Endothelial cell of umbilical vein (primary cell): ENCODE measurements around the gene MCTP2. TPM values are rescaled to one million over a fixed set of nuclear protein-coding genes. Genes with fewer than 3 reads are reported as not detected.

Source experiments
- BruUV-seq: library from RNA; stranded (reverse); fragments of 400-500 nt; replicated peaks from 2 replicates; lab custom pipeline; 2021; lab: Mats Ljungman, UMichigan
- CTCF ChIA-PET: fragments of 300-600, 350-600 bp; sonication (Branson Sonifier 250); formaldehyde crosslinking; loops from one replicate; lab custom pipeline; 2021; ENCODE audit warnings: antibody characterized with exemption, inconsistent platforms; lab: Charles Lee
- POLR2A ChIA-PET: fragments of 300-600, 350-600 bp; sonication (Branson Sonifier 250); formaldehyde crosslinking; loops from one replicate; lab custom pipeline; 2021; ENCODE audit warnings: antibody characterized with exemption, inconsistent platforms; lab: Charles Lee
- DNase-seq: peaks from one replicate; pipeline ENCODE4 v3.0.0-alpha.2; 2011; ENCODE audit warnings: low read depth, low spot score
- FAIRE-seq: peaks from 2 replicates; lab custom pipeline; 2011; peaks lifted over from hg19 to GRCh38; lab: Jason Lieb, UNC
- H2AFZ ChIP-seq: 2 replicates; pipeline ENCODE4 v1.6.0; 2012; ENCODE audit warnings: low read depth, low read length, control low read depth, inconsistent platforms
- H3K27ac ChIP-seq: 2 replicates; pipeline ENCODE4 v1.5.1; 2011; ENCODE audit warnings: low read depth, mild to moderate bottlenecking, control low read depth, low read length, moderate library complexity; ENCODE audit not compliant: insufficient read depth
- H3K27me3 ChIP-seq, 2 experiments: 2 replicates each; pipeline versions ENCODE4 v1.6.0 to v1.6.1; 2011; ENCODE audit warnings: low read length in 2 of 2, mixed read lengths in 1 of 2; ENCODE audit not compliant: control insufficient read depth in 2 of 2, insufficient read depth in 2 of 2
- H3K36me3 ChIP-seq, 2 experiments: 2 replicates in 1 of 2; 3 replicates in 1 of 2; pipeline ENCODE4 v1.5.1; 2011; ENCODE audit warnings: low read length in 2 of 2, mild to moderate bottlenecking in 1 of 2, moderate library complexity in 1 of 2; ENCODE audit not compliant: control insufficient read depth in 2 of 2, insufficient read depth in 2 of 2; ENCODE audit errors: extremely low read depth in 1 of 2
- H3K4me1 ChIP-seq: 3 replicates; pipeline ENCODE4 v1.5.1; 2011; ENCODE audit warnings: mild to moderate bottlenecking, low read length; ENCODE audit not compliant: control insufficient read depth, insufficient read depth; ENCODE audit errors: extremely low read depth
- H3K4me2 ChIP-seq: 2 replicates; pipeline ENCODE4 v1.6.1; 2011; ENCODE audit warnings: low read length, control low read depth, mixed read lengths; ENCODE audit not compliant: insufficient read depth
- H3K4me3 ChIP-seq, 3 experiments: fragments of 200-600 bp in 1 of 3; sonication (generic), shearing (Covaris generic) in 1 of 3; replicated peaks in 1 of 3; 2 replicates each; pipeline ENCODE4 v1.5.1; 2011 to 2016; ENCODE audit warnings: control low read depth in 3 of 3, low read length in 3 of 3, mild to moderate bottlenecking in 2 of 3, inconsistent platforms in 1 of 3, low read depth in 1 of 3, moderate library complexity in 1 of 3; ENCODE audit not compliant: insufficient read depth in 1 of 3
- H3K79me2 ChIP-seq: 2 replicates; pipeline ENCODE4 v1.6.0; 2012; ENCODE audit warnings: low read length, inconsistent platforms; ENCODE audit not compliant: control insufficient read depth, insufficient read depth
- H3K9ac ChIP-seq: replicated peaks from 2 replicates; pipeline ENCODE3; 2011; ENCODE audit warnings: low read length, control low read depth; ENCODE audit not compliant: insufficient read depth; ENCODE audit errors: extremely low read depth
- H3K9me1 ChIP-seq: replicated peaks from 3 replicates; pipeline ENCODE4 v1.6.0; 2011; ENCODE audit warnings: mild to moderate bottlenecking, low read length; ENCODE audit not compliant: control insufficient read depth, insufficient read depth; ENCODE audit errors: extremely low read depth
- H3K9me3 ChIP-seq: replicated peaks from 2 replicates; pipeline ENCODE4 v1.5.1; 2012; ENCODE audit warnings: low read length, inconsistent platforms; ENCODE audit not compliant: control insufficient read depth, insufficient read depth
- H4K20me1 ChIP-seq: replicated peaks from 2 replicates; pipeline ENCODE3; 2011; ENCODE audit warnings: mild to moderate bottlenecking, low read length; ENCODE audit not compliant: control insufficient read depth, insufficient read depth; ENCODE audit errors: extremely low read depth
- EZH2 ChIP-seq: IDR thresholded peaks from 2 replicates; pipeline ENCODE4 v1.6.1; 2012; ENCODE audit warnings: borderline replicate concordance, low read depth, mild to moderate bottlenecking, moderate library complexity, low read length, inconsistent platforms; ENCODE audit not compliant: severe bottlenecking
- FOS ChIP-seq: IDR thresholded peaks from 2 replicates; pipeline ENCODE4 v1.6.1; 2011; ENCODE audit warnings: mild to moderate bottlenecking, low read length, moderate library complexity, borderline replicate concordance; ENCODE audit not compliant: insufficient read depth
- GATA2 ChIP-seq: IDR thresholded peaks from 2 replicates; pipeline ENCODE4 v1.7.0; 2011; ENCODE audit warnings: low read depth, mild to moderate bottlenecking, moderate library complexity, mixed read lengths, low read length; ENCODE audit not compliant: insufficient read length, insufficient read depth
- JUN ChIP-seq: IDR thresholded peaks from 2 replicates; pipeline ENCODE4 v1.6.1; 2011; ENCODE audit warnings: borderline replicate concordance, low read depth; ENCODE audit not compliant: insufficient read length, insufficient read depth
- MYC ChIP-seq: IDR thresholded peaks from one replicate; pipeline ENCODE4 v1.6.1; 2011; ENCODE audit warnings: mild to moderate bottlenecking, low read depth, low read length
- POLR2A ChIP-seq: IDR thresholded peaks from 2 replicates; pipeline ENCODE4 v1.6.1; 2012; ENCODE audit warnings: low read depth, mild to moderate bottlenecking, control low read depth, low read length
- POLR2AphosphoS5 ChIP-seq: IDR thresholded peaks from 2 replicates; pipeline ENCODE4 v1.6.1; 2012; ENCODE audit warnings: low read depth, mild to moderate bottlenecking, control low read depth, low read length, moderate library complexity; ENCODE audit not compliant: insufficient read depth
- dilution Hi-C: fragments of 300-500 bp; cut with MboI; formaldehyde crosslinking; loops from one replicate; pipeline ENCODE4 v1.15.0; 2019; ENCODE audit warnings: low sequenced_read_pairs; ENCODE audit not compliant: extremely low pct_ligation_motif_present
- intact Hi-C: fragments of 100-400 bp; cut with micrococcal nuclease; formaldehyde crosslinking; loops from one replicate; pipeline ENCODE4 v1.10.0; 2022
- polyA plus RNA-seq, 4 experiments: library from polyadenylated mRNA; depleted of rRNA in 3 of 4; stranded (reverse) in 3 of 4; unstranded in 1 of 4; fragments of >200 nt; gene quantifications; 2 replicates each; pipeline versions ENCODE4 v1.2.1 to v1.2.3, GENCODE V29; 2011 to 2012; ENCODE audit warnings: missing spikeins in 1 of 4
- total RNA-seq: library from RNA; stranded (reverse); gene quantifications from 2 replicates; pipeline ENCODE4 v1.2.3, GENCODE V29; 2021
- TF ChIP-seq, protein P1 (sequence below): IDR thresholded peaks from 2 replicates; pipeline ENCODE4 v1.6.1; 2011; ENCODE audit not compliant: insufficient read depth, insufficient read length
- TF ChIP-seq, protein P2 (sequence below), 2 donors: IDR thresholded peaks; 1 replicate in 1 of 2; 2 replicates in 1 of 2; pipeline ENCODE4 v1.5.1; 2011; ENCODE audit warnings: low read length in 2 of 2, mild to moderate bottlenecking in 2 of 2, moderate library complexity in 2 of 2, control low read depth in 1 of 2, inconsistent platforms in 1 of 2, low read depth in 1 of 2; ENCODE audit not compliant: insufficient read depth in 1 of 2; ENCODE audit errors: extremely low read depth in 1 of 2

MCTP2 gene
- total and polyA plus RNA-seq, 2 donors (not counting 3 experiments of a cell fraction or from before 2014, with no cell fraction given), result 0.01 to 0.75 TPM

DNA sequence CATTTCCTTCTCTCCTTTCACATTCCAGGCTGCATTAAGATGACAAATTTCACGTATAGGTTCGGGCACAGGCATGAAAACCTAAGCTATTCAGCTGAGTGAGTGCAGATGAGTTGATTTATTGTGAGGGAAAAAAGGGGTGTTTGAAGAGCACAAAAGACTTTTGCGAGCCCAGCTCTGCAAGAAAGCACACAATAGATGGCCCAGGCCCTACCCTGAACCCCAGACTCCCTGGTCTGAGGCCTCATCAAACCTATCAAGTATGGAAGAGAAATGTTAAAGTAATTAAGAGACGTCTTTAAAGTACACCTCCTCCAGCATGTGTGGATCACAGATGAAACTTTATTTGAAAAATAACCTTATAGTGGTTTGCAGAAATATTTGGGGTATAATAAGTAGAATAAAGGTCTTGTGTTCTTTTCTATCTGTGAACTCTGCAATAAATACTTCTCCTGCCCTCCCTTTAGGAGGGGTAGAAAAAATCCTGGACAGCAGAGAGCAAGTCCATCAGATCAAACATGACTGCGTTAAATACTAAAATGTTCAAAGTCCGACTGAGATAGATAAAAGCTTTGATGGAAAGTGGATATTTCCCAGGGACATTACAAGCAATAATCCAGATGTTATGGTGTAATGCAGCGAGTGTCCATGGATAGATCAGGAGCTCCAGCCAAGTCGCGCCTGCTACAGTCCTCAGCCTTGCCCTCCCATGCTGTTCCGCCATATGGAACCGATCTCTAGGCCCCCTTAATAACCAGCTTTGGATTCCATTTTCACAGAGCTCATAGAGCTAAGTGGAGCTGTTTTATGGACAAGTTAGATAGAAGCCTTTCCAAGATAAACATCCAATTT is 121.5 kb downstream of the MCTP2 start:
- no peak overlapping the region for H3K9ac ChIP-seq
- no peaks in the 10 kb centered on the region for H3K9me3 ChIP-seq
- H3K27me3 ChIP-seq, result no peaks in the 10 kb centered on the region
- no peak overlapping the region for H3K4me2 ChIP-seq
- intact Hi-C loops (no loop called here), dilution Hi-C loops (no loop called here)
- no peaks in the 10 kb centered on the region for H3K4me1 ChIP-seq
- no peaks in the 10 kb centered on the region for H4K20me1 ChIP-seq
- H3K36me3 ChIP-seq, result no peaks in the 10 kb centered on the region
- TF ChIP-seq FOS (no peak), MYC (no peak), POLR2A (no peak), GATA2 (no peak), JUN (no peak), EZH2 (no peak), POLR2AphosphoS5 (no peak)
- TF ChIP-seq, protein P1, sequence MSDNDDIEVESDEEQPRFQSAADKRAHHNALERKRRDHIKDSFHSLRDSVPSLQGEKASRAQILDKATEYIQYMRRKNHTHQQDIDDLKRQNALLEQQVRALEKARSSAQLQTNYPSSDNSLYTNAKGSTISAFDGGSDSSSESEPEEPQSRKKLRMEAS, result no peak
- TF ChIP-seq, protein P2, sequence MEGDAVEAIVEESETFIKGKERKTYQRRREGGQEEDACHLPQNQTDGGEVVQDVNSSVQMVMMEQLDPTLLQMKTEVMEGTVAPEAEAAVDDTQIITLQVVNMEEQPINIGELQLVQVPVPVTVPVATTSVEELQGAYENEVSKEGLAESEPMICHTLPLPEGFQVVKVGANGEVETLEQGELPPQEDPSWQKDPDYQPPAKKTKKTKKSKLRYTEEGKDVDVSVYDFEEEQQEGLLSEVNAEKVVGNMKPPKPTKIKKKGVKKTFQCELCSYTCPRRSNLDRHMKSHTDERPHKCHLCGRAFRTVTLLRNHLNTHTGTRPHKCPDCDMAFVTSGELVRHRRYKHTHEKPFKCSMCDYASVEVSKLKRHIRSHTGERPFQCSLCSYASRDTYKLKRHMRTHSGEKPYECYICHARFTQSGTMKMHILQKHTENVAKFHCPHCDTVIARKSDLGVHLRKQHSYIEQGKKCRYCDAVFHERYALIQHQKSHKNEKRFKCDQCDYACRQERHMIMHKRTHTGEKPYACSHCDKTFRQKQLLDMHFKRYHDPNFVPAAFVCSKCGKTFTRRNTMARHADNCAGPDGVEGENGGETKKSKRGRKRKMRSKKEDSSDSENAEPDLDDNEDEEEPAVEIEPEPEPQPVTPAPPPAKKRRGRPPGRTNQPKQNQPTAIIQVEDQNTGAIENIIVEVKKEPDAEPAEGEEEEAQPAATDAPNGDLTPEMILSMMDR (IDR thresholded peaks at IDR 0.05; ENCODE audit: extremely low read depth in 1 of 2, insufficient read depth in 1 of 2, low read depth in 1 of 2, low read length in 2 of 2), result no peak
- ChIA-PET CTCF (no interaction called here), POLR2A (no interaction called here)
- H3K27ac ChIP-seq, result no peak overlapping the region
- DNase-seq (no peak), FAIRE-seq (no peak)
- BruUV-seq, result no TSS peak
- H2AFZ ChIP-seq, result no peak overlapping the region
- H3K4me3 ChIP-seq, result no peak overlapping the region
- no peaks in the 10 kb centered on the region for H3K9me1 ChIP-seq
- H3K79me2 ChIP-seq, result no peaks in the 10 kb centered on the region
